Activated T-cell treated with anti-CD3 and anti-CD28 coated beads, Interleukin-2, amount 50 U/mL, for 72 hours (primary cell): ENCODE data around the gene AKAP10. TPM values are rescaled to one million over a fixed set of nuclear protein-coding genes. Genes with fewer than 3 reads are reported as not detected.
"Not testable (repeated sequence)": the region's sequence is repeated elsewhere in the genome, so short reads cannot be mapped to it uniquely, and the experiment has no call there.

Source experiments
- ATAC-seq, 2 donors: fragments of 150-1000 bp; cut with Tn5 transposase; replicated peaks in 1 of 2; 2 replicates each; pipeline ENCODE4 v1.10.0; 2021; ENCODE audit warnings: moderate library complexity in 2 of 2, mild to moderate bottlenecking in 1 of 2
- DNase-seq, 2 donors: peaks; one replicate each; pipeline ENCODE4 v3.0.0; 2021 to 2022; ENCODE audit warnings: mixed read lengths in 1 of 2
- H3K27ac Mint-ChIP-seq: one replicate; pipeline ENCODE4 v1.8.0; 2022; ENCODE audit warnings: mild to moderate bottlenecking, moderate library complexity, mixed read lengths
- H3K27me3 Mint-ChIP-seq: one replicate; pipeline ENCODE4 v1.8.0; 2022; ENCODE audit warnings: low read depth, mixed read lengths
- H3K36me3 Mint-ChIP-seq, 2 donors: one replicate each; pipeline ENCODE4 v1.8.0; 2022; ENCODE audit warnings: mixed read lengths in 2 of 2, mild to moderate bottlenecking in 1 of 2; ENCODE audit not compliant: insufficient read depth in 2 of 2
- H3K4me1 Mint-ChIP-seq: one replicate; pipeline ENCODE4 v1.8.0; 2022; ENCODE audit warnings: low read depth, mixed read lengths
- H3K4me3 Mint-ChIP-seq, 2 donors: one replicate each; pipeline ENCODE4 v1.8.0; 2022; ENCODE audit warnings: mild to moderate bottlenecking in 2 of 2, mixed read lengths in 2 of 2, moderate library complexity in 2 of 2
- H3K9me3 Mint-ChIP-seq, 2 donors: one replicate each; pipeline ENCODE4 v1.8.0; 2022; ENCODE audit warnings: mixed read lengths in 2 of 2
- total RNA-seq, 2 donors: library from RNA; stranded (reverse); gene quantifications; one replicate each; pipeline ENCODE4 v1.2.3, GENCODE V29; 2022

AKAP10 gene
- total RNA-seq, 2 donors from 2014 or later, result 31.3 to 34.9 TPM

DNA sequence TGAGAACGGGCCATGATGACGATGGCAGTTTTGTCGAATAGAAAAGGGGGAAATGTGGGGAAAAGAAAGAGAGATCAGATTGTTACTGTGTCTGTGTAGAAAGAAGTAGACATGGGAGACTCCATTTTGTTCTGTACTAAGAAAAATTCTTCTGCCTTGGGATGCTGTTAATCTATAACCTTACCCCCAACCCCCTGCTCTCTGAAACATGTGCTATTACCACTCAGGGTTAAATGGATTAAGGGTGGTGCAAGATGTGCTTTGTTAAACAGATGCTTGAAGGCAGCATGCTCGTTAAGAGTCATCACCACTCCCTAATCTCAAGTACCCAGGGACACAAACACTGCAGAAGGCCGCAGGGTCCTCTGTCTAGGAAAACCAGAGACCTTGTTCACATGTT, 26.2 kb downstream of the AKAP10 start:
- H3K27ac Mint-ChIP-seq, DNase-seq, H3K9me3 Mint-ChIP-seq, ATAC-seq, H3K4me3 Mint-ChIP-seq, H3K27me3 Mint-ChIP-seq: not testable (repeated sequence)
- Mint-ChIP-seq H3K36me3 (peaks cover 5 to 33% of the 10 kb centered on the region in 2 donors), H3K4me1 (peaks cover 60% of the 10 kb centered on the region)

DNA sequence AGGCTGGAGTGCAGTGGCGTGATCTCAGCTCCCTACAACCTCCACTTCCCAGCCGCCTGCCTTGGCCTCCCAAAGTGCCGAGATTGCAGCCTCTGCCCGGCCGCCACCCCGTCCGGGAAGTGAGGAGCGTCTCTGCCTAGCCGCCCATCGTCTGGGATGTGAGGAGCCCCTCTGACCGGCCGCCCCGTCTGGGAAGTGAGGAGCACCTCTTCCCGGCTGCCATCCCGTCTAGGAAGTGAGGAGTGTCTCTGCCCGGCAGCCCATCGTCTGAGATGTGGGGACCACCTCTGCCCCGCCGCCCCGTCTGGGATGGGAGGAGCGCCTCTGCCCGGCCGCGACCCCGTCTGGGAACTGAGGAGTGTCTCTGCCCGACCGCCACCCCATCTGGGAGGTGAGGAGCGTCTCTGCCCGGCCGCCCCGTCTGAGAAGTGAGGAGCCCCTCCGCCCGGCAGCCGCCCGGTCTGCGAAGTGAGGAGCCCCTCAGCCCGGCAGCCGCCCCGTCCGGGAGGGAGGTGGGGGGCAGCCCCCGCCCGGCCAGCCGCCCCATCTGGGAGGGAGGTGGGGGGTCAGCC, 26.9 kb downstream of the AKAP10 start:
- ATAC-seq, H3K4me3 Mint-ChIP-seq, DNase-seq, H3K27me3 Mint-ChIP-seq, H3K27ac Mint-ChIP-seq, H3K9me3 Mint-ChIP-seq: not testable (repeated sequence)
- Mint-ChIP-seq H3K4me1 (peaks cover 54% of the 10 kb centered on the region), H3K36me3 (peaks cover 4 to 28% of the 10 kb centered on the region in 2 donors)

DNA sequence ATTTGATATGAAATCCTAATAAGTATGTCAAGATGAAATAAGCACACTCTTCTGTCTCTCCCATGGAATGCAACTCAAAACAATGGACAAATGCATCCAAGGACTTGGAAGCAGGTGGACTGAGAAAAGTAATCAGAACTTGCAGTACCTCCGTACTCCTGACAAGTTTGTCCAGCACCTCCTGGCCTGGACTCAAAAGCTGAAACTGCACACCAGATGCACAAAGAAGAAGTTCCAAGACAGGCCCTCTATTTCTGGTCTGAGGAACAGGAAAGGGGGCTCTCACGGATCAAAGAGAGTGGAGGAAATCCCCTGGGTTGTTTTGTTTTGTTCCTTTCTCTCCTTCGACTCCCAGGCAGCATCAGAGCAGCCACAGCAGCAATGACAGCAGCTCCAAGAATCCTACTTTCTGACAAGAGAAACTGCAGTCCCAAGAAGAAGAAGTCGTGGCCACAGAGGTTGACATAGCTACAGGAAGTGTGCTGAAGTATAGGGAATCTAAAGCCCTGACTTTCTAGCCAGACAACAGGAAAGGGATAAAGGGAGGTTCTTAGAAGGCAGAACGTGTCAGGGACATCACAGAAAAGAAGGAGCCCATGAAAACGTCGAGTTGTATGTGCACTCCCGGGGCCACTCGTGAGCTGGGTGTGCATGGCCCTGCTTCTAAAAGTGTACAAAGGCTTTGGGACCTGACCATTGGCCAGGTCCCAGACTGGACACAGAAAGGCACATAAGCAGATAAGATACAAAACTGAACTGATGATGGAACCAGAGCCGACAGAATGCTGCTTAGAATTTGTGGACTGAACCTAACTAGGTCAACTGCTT, 29.3 kb downstream of the AKAP10 start:
- DNase-seq, result no peak
- H3K27me3 Mint-ChIP-seq, result no peaks in the 10 kb centered on the region
- H3K27ac Mint-ChIP-seq, result peak overlapping the region; percentile 17
- H3K9me3 Mint-ChIP-seq, result no peaks in the 10 kb centered on the region
- H3K4me3 Mint-ChIP-seq, result no peak overlapping the region
- H3K4me1 Mint-ChIP-seq, result peaks cover 49% of the 10 kb centered on the region
- peaks cover 2 to 22% of the 10 kb centered on the region in 2 donors for H3K36me3 Mint-ChIP-seq
- no peak for ATAC-seq

DNA sequence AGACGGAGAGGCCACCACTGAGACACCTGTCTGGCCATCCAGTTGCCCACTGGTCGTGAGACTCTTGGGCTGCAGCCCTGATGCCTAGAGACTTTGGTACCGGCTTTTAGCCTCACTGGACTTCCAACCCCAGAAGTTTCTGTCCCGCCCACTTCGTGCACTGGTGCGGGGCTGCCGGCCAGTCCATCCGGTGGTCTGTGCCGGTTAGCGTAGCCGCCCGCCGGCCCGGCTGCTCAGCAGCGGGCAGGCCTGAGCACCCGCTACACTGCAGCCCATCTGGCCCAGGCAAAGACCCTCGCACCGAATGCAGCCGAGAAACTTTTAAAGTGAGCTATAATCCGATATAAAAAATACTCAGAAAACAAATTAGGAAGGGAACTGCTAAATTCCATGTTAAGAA, 30.7 kb downstream of the AKAP10 start:
- peaks cover 2 to 16% of the 10 kb centered on the region in 2 donors for H3K36me3 Mint-ChIP-seq

DNA sequence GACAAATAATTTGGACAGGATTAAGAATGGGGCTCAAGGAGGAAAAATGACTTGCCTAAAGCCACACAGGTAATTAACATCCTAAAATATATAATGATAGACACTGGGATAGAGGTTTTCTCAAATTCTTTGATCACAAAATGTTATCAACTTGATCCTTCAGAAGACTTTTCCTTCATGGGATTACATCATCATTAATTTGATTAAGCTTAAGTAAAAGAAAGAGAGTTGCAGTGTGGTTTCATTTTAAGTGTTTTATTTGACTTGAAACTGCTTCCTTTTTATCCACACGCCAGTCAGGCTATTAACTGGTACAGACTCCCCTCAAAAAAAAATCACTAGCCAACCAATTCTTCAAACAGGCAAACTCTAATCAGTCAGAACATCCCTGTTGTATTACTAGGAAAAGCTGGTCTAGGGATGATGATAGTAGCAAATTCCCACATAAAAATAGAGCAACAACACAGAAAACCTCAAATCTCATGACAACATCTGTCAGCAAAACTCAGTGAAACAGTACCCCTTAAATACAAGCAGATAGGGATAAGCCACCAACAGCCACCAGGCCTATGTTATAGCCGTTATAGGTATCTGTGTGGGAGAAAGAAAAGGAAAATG, 32.5 kb downstream of the AKAP10 start:
- Mint-ChIP-seq H3K36me3 (peaks cover 3 to 20% of the 10 kb centered on the region in 2 donors), H3K27ac (peak overlapping the region; percentile 75), H3K9me3 (no peaks in the 10 kb centered on the region), H3K27me3 (no peaks in the 10 kb centered on the region), H3K4me1 (peaks cover 48% of the 10 kb centered on the region), H3K4me3 (no peak overlapping the region)
- DNase-seq (no peak), ATAC-seq (no peak)

More for the DNA sequence above, 30.7 kb downstream of the AKAP10 start:
- Mint-ChIP-seq H3K4me1 (peaks cover 52% of the 10 kb centered on the region), H3K27ac (no peak overlapping the region), H3K27me3 (no peaks in the 10 kb centered on the region), H3K9me3 (no peaks in the 10 kb centered on the region), H3K4me3 (no peak overlapping the region)
- ATAC-seq (no peak), DNase-seq (no peak)

DNA sequence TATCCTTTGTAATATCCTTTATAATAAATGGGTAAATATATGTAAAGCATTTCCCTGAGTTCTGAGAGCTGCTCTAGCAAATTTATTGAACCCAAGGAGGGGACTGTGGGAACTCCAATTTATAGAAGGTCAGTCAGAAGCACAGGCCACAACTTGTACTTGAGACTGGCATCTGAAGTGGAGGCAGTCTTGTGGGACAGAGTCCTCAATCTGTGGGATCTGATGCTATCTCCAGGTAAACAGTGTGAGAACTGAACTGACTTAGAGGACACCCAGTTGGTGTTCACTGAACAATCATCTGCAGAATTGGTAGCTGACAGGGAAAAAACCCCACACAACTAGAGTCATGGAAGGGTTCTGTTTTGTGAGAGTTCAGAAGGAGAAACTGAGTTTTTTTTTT, 34.0 kb downstream of the AKAP10 start:
- H3K36me3 Mint-ChIP-seq, result peaks cover 7 to 30% of the 10 kb centered on the region in 2 donors
- no peak overlapping the region for H3K4me3 Mint-ChIP-seq
- H3K4me1 Mint-ChIP-seq, result peaks cover 35% of the 10 kb centered on the region
- peak overlapping the region; percentile 55 for H3K27ac Mint-ChIP-seq
- DNase-seq (no peak), ATAC-seq (no peak)
- no peaks in the 10 kb centered on the region for H3K27me3 Mint-ChIP-seq
- no peaks in the 10 kb centered on the region for H3K9me3 Mint-ChIP-seq

GRCh38 chr17:19943026-19943425, 34.6 kb downstream of the AKAP10 start:
- H3K4me1 Mint-ChIP-seq, result peaks cover 30% of the 10 kb centered on the region
- no peak for DNase-seq
- peaks cover 6 to 26% of the 10 kb centered on the region in 2 donors for H3K36me3 Mint-ChIP-seq
- H3K27ac Mint-ChIP-seq, result no peak overlapping the region
- no peak for ATAC-seq
- no peak overlapping the region for H3K4me3 Mint-ChIP-seq
- H3K27me3 Mint-ChIP-seq, result no peaks in the 10 kb centered on the region
- no peaks in the 10 kb centered on the region for H3K9me3 Mint-ChIP-seq

DNA sequence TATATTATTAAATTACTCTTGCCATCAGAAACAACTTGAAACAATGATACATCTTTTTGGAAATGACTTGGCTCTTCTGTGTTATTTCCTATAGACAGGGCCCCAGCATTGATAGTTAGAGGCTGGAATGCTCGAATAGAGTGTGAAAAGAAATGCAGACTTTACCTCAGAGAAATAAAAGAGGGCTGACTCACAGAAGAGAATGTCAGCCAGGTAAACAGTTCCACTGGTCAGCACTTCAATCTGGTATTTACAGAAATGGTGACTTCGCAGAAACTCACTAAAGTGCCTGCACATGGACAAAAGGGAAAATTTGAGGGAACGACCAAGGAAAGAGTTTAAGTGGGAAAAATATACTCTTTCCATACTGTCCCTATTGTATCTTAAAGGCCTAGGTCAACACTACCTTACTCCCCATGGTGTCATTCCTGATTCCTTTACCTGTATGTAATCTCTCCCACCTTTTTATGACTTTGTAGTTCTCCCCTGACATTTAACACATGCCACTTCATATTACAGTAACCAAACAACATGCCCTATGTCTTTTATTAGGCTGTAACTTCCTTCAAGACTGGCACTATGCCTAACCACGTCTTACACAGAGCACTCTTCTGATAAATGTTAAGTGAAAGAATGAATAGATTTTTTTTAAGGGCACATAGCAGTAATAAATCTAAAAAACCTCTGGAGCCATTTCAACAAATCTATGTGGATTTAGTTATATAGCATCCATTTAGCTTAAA, 36.7 kb downstream of the AKAP10 start:
- Mint-ChIP-seq H3K27ac (no peak overlapping the region), H3K9me3 (no peaks in the 10 kb centered on the region), H3K4me3 (no peak overlapping the region), H3K27me3 (no peaks in the 10 kb centered on the region), H3K4me1 (peaks cover 22% of the 10 kb centered on the region), H3K36me3 (peaks cover 8 to 32% of the 10 kb centered on the region in 2 donors)
- DNase-seq, result no peak
- no peak for ATAC-seq

DNA sequence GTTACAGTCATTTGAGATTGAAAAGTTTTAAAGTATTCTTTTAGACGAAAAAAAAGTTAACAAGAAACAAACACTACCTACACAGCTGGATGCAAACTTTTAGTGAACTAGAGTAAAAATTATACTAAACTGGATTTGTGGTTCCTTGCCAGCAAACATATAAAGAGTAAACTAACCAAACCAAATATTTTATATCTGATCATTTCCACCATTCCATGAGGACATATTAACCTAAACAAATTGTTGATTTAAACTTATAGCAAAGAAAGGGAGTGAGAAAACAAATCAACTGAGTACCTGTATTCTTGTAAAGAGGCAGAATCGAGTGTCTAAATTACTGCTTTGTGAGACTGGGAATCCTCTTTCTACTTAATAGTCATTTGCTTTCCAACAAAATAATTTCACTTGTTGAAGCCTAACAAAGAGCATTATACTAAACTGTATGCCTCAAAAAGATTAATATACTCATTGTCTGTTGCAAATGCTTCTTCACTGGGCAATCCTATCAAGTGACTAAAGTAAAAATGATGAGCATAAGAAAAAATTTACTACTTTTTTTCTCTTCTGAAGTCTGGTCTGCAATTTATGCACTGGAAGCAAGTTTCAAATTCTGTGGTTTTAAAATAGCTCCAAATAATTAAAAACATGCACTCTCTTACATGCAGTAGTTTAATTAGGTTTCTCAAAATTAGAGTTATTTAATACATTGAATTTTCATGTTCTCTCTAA, 37.5 kb downstream of the AKAP10 start:
- ATAC-seq (no peak), DNase-seq (no peak)
- no peaks in the 10 kb centered on the region for H3K9me3 Mint-ChIP-seq
- H3K36me3 Mint-ChIP-seq, result peaks cover 8 to 33% of the 10 kb centered on the region in 2 donors
- peak overlapping the region; percentile 60 for H3K27ac Mint-ChIP-seq
- H3K4me1 Mint-ChIP-seq, result peaks cover 18% of the 10 kb centered on the region
- H3K27me3 Mint-ChIP-seq, result no peaks in the 10 kb centered on the region
- H3K4me3 Mint-ChIP-seq, result no peak overlapping the region

DNA sequence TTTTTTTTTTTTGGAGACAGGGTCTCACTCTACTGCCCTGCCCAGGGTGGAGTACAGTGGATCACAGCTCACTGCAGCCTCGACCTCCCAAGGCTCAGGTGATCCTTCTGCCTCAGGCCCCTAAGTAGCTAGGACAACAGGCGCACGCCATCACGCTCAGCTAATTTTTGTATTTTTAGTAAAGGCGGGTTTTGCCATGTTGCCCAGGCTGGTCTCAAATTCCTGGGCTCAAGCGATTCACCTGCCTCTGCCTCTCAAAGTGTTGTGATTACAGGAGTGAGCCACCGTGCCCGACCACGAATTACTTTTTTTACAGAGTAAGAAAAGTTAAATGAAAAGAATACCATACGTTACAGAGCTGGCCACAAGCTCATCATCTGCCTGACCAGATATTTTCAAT, 38.9 kb downstream of the AKAP10 start:
- no peak overlapping the region for H3K27ac Mint-ChIP-seq
- peaks cover 8 to 29% of the 10 kb centered on the region in 2 donors for H3K36me3 Mint-ChIP-seq
- H3K4me3 Mint-ChIP-seq, result no peak overlapping the region
- H3K9me3 Mint-ChIP-seq, result no peaks in the 10 kb centered on the region
- H3K27me3 Mint-ChIP-seq, result no peaks in the 10 kb centered on the region
- ATAC-seq (no peak), DNase-seq (no peak)
- peaks cover 12% of the 10 kb centered on the region for H3K4me1 Mint-ChIP-seq

DNA sequence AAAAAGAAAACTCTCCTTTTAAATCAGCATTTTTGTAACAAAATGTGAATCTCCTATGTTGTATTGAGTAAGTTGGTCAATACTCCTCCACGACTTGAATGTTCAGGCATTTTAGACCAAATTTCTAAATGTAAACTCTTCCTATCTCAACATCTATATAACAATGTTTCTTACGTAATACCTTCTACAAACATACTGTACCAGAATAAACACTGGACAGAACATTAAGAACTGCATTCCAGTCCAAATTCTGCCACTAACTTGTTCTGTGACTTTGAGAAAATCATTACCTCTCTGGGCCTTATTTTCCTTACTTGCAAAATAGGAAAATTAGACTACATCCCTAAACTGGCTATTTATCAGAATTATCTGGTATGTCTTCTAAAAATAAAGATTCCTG, 40.1 kb downstream of the AKAP10 start:
- Mint-ChIP-seq H3K4me1 (no peaks in the 10 kb centered on the region), H3K27me3 (no peaks in the 10 kb centered on the region), H3K36me3 (peaks cover 8 to 33% of the 10 kb centered on the region in 2 donors), H3K9me3 (no peaks in the 10 kb centered on the region), H3K4me3 (no peak overlapping the region), H3K27ac (no peak overlapping the region)
- ATAC-seq, result no peak
- DNase-seq, result no peak

GRCh38 chr17:19935169-19935568, 42.5 kb downstream of the AKAP10 start:
- ATAC-seq (no peak), DNase-seq (no peak)
- Mint-ChIP-seq H3K4me1 (no peaks in the 10 kb centered on the region), H3K9me3 (no peaks in the 10 kb centered on the region), H3K36me3 (peaks cover 7 to 34% of the 10 kb centered on the region in 2 donors), H3K4me3 (no peak overlapping the region), H3K27ac (no peak overlapping the region), H3K27me3 (no peaks in the 10 kb centered on the region)
